Pons (tissue), 1 donor: ENCODE results near the gene MXD4.
"Not testable (repeated sequence)": the region's sequence is repeated elsewhere in the genome, so short reads cannot be mapped to it uniquely, and the experiment has no call there.

Experiments used
- DNase-seq: peaks from one replicate; pipeline ENCODE4 v3.0.0-alpha.2; 2016; ENCODE audit warnings: low spot score

MXD4 gene

DNA sequence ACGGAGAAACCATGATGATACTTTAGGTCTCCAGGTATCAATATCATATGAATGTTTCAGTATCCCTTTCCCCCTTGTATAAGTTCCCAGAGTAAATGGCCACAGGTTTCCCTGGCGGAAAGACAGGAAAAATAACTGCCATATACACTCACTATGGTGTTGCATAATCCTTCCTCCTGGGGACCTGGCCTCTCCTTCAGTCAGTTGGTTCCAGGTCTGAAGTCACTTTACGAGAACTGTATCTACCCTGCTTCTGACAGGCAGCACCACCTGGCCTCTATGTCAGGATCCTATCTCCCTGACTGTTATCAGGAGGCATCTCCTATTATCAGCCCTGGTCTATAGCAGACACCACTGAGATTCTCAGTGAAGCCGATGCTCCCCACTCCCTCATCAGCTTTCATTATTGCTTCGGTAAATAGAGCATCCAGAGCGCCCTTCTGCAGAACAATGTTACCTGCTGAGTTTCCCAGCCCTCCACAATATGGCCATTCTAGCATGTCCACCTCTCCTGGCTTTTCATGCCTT is 42.6 kb downstream of the MXD4 start:
- no peak for DNase-seq

DNA sequence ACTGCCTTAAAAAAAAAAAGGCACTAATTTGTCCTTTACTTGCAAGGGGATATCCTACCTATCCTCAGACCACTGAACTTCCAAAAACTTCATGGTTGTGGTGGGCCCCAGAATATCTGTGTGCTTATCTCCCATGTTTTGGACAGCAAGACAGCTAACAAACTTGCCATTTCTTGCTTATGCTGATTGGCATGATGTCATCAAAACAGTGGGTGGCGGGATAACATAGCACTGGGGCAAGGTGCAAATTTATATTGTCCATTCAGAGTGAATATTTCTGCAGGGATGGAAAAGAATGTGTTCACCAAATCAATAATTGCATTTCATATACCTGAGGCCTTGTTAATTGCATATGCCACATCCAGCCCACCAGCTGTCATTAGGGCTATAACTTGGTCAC is 43.5 kb downstream of the MXD4 start:
- no peak for DNase-seq

DNA sequence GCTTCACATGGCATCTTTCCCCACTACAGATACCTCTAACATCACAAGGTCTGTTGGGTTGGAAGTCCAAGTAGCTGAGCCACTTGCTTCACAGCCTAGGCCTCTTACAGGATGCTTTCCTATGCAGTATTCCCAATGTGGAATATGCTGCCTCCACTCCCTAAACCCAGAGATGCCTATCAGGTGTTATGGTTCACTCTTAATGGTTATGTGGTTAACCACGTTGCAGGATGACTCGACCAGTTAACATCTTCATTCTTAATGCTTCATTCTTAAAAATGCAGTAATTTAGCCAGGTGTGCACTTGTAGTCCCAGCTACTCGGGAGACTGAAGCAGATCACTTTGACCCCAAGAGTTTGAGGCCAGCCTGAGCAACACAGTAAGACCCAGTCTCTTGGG is 44.2 kb downstream of the MXD4 start:
- no peak for DNase-seq

- DNase-seq, result no peak
Measured at GRCh38 chr4:2212831-2213230, 49.1 kb downstream of the MXD4 start.

GRCh38 chr4:2202789-2203188 is 59.1 kb downstream of the MXD4 start:
- DNase-seq, result not testable (repeated sequence)
